ENCODE results near the gene KCNE4.

The KCNE4 gene

GRCh38 chr2:223041527-223042109 is 10.4 kb upstream of the KCNE4 start:
- DNase-seq = peak; percentile 41

GRCh38 chr2:223042284-223042683 is 9.7 kb upstream of the KCNE4 start:
- DNase-seq = no peak

GRCh38 chr2:223042704-223043118 is 9.3 kb upstream of the KCNE4 start:
- DNase-seq = no peak

GRCh38 chr2:223043164-223043941 is 8.6 kb upstream of the KCNE4 start:
- no peak for DNase-seq

- no peak for DNase-seq
Observed at GRCh38 chr2:223044092-223044836, 7.7 kb upstream of the KCNE4 start.

GRCh38 chr2:223044916-223045700 is 6.9 kb upstream of the KCNE4 start:
- DNase-seq = no peak

GRCh38 chr2:223046470-223047040 is 5.4 kb upstream of the KCNE4 start:
- no peak for DNase-seq

GRCh38 chr2:223047260-223047761 is 4.7 kb upstream of the KCNE4 start:
- DNase-seq = no peak

GRCh38 chr2:223048519-223048918 is 3.5 kb upstream of the KCNE4 start:
- no peak for DNase-seq

GRCh38 chr2:223049356-223049755 is 2.6 kb upstream of the KCNE4 start:
- no peak for DNase-seq

GRCh38 chr2:223050188-223050587 is 1.8 kb upstream of the KCNE4 start:
- no peak for DNase-seq

- DNase-seq = no peak
Observed at GRCh38 chr2:223050900-223051504, 988 bp upstream of the KCNE4 start.

- no peak for DNase-seq
Observed at GRCh38 chr2:223052548-223053483, 826 bp downstream of the KCNE4 start.

- DNase-seq = no peak
Observed at GRCh38 chr2:223053484-223054192, 1.6 kb downstream of the KCNE4 start.

GRCh38 chr2:223054193-223054781 is 2.3 kb downstream of the KCNE4 start:
- DNase-seq = no peak

- no peak for DNase-seq
Observed at GRCh38 chr2:223055140-223055539, 3.1 kb downstream of the KCNE4 start.

- no peak for DNase-seq
Observed at GRCh38 chr2:223055836-223056235, 3.8 kb downstream of the KCNE4 start.

GRCh38 chr2:223056701-223057418 is 4.9 kb downstream of the KCNE4 start:
- DNase-seq = no peak

- DNase-seq = no peak
Observed at GRCh38 chr2:223057569-223057968, 5.6 kb downstream of the KCNE4 start.
